HPDE6-E6E7 (cell line): Measurements from ENCODE around the gene ZWILCH.
"Not testable (repeated sequence)": the region's sequence is repeated elsewhere in the genome, so short reads cannot be mapped to it uniquely, and the experiment has no call there.

Experiments used
- DNase-seq: peaks from one replicate; pipeline ENCODE4 v3.0.0; 2011; ENCODE audit warnings: missing footprints; ENCODE audit errors: extremely low spot score

Gene ZWILCH

DNA sequence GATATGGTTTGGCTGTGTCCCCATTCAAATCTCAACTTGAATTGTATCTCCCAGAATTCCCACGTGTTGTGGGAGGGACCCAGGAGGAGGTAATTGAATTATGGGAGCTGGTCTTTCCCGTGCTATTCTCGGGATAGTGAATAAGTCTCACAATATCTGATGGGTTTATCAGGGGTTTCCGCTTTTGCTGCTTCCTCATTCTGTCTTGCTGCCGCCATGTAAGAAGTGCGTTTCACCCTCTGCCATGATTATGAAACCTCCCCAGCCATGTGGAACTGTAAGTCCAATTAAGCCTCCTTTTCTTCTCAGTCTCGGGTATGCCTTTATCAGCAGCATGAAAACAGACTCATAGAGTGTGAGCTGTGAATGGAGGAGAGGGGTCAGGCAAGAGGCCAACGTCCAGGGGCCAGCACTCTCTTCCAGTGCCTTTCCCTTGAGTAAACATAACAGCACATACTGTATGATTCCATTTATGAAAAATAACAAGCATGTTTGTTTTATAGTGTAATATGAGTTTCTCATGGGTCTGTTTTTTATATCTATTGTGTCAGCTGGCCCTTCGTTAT is 76.9 kb downstream of the ZWILCH start:
- DNase-seq: no peak

DNA sequence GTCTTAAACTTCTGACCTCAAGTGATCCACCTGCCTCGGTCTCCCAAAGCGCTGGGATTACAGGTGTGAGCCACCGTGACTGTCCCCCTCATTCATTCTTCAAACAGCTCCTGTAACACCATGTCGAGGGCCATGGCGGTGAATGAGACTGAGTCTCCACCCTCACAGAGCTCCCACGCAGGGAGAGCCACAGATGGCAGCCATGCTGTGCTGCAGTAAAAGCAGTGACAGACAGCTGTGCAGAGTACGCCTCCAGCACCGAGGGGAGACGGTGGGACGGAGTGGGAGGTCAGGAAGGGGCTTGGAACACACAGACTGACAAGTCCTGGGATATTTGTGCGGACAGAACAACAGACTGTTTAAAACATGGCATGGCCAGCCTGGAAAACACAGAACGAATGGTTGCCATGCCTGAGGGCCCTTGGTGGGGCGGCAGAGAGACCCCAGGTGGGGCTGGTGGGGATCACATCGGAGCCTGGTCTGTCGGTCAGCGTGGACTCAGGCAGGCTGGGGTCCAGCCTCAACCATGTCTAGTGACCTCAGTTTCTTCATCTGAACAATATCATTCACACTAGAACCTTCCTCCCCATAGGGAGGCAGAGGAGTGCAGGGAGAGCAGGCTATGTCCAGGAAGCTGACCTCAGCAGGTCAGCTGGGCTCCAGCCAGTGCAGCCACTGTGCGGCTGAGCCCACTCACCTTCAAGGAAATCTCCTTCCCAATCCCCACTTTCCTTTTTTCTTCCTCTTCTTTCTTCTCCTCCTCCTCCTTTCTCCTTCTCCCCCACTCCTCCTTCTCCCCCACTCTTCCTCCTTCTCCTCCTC is 81.2 kb downstream of the ZWILCH start:
- DNase-seq: no peak

DNA sequence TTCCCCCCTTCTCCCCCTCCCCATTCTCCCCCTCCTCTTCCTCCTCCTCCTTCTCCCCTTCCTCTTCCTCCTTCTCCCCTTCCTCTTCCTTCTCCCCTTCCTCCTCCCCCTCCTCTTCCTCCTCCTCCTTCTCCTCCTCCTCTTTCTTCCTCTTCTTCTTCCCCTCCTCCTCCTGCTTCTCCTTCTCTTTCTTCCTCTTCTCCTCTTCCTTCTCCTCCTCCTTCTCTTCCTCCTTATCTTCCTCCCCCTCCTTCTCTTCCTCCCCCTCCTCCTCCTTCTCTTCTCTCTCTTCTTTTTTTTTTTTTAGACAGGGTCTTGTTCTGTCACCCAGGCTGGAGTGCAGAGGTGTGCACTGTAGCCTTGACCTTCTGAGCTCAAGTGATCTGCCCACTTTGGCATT is 81.9 kb downstream of the ZWILCH start:
- DNase-seq: no peak

DNA sequence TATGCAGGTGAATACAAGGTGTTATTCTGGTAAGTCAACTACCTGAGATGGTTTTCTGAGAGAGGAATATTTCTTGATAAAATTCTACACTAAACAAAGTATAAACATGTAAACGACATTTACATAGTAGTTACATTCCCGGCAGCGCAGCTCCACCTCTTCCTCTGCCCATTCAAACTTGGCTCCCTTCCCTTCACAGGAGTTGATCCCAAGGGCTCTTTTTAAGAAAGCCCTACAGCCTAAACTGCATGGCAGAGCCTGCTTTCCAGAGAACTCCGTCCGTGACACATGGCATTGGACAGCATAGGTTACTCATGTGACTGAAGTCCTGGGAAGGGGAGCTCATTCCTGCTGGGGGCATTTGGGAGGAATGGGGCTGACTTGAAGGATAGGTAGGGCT is 82.6 kb downstream of the ZWILCH start:
- DNase-seq: no peak

DNA sequence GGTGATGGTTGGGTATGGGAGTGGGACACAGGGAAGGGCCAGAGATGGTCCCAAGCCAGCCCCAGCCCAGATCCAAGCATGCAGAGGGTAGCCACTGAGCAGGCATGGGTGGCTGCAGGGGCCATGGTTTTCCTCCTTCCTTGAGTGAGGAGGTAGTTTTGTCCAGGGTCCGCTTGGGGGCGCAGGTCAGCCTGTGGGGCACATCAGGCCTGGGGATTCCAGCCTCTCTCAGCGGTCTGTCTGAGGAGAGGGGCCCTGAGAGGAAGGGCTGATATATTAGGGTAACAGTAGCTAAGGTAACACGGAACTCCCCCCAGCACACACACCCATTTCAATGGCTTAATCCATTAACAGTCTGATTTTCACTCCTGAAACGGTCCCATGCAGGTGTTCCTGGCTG is 83.4 kb downstream of the ZWILCH start:
- DNase-seq: no peak

DNA sequence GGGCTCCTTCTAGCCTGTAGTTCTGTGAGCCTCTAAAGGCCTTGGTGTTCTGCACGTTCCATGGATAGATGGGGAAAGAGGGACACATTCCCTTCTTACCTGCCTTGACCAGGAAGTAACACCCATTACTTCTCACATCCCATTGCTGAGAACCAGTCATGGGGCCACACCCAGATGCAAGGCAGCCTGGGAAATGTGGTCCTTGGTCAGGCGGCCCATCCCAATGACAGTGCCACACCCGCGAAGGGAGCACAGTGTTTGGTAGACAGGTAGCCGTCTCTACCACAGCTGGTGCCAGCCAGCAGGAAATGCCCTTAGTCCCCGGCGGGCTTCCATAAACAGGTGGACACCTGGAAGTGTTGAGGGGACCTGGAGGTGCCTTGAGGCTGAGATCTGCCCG is 83.8 kb downstream of the ZWILCH start:
- DNase-seq: no peak

DNA sequence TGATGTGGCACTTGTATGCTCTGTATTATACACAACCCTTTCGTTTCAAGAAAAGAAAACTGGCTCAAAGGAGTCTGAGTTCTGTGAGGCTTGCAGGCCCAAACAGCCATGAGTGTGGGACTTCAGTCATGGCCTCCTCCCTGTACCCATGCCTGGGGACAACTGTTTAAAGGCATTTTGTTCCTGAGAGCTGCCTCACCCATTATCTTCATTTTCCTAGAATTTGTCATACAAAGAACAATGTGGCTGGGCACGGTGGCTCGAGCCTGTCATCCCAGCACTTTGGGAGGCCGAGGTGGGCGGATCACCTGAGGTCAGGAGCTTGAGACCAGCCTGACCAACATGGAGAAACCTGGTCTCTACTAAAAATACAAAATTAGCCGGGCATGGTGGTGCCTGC is 84.3 kb downstream of the ZWILCH start:
- DNase-seq: not testable (repeated sequence)

DNA sequence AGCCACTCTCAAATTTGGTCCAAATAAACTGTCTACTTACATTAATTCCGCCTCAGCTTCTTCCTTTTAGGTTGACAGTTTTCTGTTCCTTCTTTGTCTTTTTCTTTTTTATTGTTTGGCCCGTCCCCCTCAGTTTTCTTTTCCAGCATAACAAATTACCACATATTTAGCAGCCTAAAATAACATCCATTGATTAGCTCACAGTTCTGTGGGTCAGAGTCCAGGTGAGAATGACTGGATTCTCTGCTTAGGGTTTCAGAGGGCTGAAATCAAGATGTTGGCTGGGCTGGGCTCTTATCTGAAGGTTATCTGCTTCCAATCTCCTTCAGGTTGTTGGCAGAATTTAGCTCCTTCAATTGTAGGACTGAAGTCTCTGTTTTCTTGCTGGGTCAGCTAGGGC is 85.3 kb downstream of the ZWILCH start:
- no peak for DNase-seq

DNA sequence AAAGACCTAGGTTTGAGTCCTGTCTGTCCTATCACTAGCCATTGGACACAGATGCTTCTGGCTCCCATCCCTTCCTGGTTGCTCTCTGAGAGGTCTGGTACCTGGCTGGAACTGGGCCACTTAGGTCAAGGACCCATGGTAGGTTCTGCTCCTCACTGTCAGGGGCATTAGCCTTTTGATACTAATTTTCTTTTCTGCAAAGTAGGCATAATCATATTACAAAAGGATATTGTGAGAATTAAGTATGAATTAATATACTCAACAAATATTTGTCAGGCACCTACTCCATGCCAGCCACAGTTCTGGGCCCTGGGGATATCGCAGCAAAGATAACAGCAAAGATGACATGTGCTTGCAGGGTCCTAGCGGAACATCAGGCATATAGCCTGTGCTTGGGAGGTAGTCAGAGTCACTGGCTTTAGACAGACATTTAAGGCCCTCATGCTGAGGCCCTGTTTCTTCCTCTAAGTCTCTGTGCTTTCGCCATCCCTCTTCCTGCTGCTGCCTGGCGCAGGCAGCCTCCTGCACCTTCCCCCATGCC is 86.3 kb downstream of the ZWILCH start:
- no peak for DNase-seq

DNA sequence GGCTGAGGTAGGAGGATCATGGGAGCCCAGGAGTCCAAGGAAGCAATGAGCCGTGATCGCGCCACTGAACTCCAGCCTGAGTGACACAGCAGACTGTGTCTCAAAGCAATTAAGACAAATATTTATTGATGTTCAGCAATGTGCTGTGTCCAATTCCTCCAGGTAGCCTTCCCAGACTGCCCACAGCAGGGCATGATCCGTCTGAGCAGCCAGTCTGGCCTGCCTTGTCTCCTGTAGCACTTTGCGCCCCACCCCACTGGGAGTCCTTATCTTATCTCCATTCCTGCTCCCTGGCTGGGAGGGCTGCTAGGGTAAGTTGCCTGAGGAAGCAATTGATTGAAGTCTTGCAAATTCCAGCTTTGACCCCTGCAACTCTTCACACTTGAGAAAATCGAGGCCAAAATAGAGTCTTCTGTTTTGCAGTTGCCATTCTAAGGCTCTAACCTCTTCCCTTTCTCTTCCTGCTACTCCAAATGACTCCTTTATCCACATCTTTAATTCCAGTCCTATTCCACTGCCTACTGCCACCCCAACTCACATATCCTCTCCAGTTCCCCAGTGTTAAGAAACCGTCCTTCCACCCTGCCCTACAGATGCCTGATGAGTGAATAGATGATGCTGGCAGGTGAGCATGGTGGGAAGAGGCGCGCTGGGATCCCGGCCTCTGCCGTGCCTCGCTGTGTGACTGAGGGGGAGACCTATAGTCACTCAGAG is 87.5 kb downstream of the ZWILCH start:
- no peak for DNase-seq

DNA sequence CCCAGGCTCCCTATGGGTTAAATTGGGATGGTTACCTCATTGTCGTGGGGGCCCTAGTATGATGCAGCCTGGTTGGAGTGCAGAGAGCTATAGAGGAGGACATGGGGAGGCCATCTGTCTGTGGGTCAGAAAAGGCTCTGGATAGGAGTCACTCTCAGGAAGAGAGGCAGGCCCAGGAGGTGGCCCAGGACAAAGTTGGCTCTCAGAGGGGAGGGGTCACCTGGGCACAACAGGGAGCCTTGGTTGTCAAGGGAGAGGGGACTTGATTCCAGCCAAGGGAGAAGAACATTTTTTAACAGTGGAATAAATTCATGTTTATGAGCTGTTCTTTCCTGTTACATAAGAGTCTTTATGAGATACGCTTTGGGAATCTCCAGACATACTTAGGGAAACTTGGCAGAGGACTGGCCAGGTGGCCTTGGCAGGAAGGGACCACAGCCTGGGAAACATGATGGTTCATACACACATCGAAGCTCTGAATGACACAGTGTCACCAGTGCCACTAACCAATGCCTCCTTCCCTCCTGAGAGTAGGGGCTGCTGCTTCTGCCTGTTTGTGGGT is 88.2 kb downstream of the ZWILCH start:
- DNase-seq: no peak

DNA sequence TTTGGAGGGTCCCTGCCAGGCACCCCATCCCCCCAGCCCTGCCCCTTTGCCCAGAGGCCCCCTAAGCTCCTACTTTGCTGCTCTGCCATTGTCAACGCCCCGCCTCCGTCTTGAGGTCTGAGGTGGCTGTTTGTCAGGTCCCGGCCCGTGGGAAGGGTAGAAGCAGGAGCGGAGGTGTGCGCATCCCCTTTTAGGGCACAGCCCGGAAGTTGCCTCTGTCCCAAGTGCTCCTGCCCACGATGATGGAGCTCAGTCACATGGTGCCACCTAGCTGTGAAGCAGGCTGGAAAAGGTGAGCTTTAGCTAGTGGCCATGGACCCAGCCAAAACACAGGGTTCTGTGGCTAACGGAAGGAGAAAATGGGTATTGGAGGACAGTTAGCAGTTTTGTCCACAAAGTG is 89.2 kb downstream of the ZWILCH start:
- no peak for DNase-seq

DNA sequence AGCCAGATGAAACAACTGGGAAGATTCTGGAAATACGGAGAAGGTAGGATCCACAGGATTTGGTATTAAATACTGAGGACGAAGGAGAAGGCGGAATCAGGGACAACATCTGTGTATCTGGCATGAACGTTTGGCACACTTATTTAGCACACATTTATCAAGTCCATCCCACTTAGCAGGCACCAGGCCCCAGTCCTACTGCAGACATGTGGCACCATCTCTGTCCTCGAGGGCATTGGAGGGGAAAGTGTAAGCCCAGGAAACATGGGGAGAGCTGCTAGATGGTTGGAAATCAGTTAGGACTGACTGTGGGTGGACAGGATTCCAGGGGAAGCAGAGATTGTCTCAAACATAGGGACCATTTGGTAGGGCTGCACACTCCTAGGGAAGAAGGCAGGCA is 89.7 kb downstream of the ZWILCH start:
- no peak for DNase-seq

DNA sequence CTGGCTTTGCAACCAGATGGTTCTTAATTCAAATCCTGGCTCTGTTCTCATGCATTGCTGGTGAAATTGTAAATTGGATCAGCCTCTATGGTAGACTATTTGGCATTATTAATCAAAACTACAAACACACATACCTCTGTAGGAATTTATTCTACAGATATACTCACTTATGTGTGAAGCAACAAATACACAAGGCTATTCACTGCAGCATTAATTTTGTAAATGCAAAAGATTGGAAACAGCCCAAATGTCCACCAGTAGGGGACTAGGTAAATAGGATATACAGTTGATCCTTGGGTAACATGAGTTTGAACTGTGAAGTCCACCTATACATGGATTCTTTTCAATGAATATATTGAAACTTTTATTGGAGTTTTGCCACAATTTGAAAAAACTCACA is 90.2 kb downstream of the ZWILCH start:
- DNase-seq: no peak

DNA sequence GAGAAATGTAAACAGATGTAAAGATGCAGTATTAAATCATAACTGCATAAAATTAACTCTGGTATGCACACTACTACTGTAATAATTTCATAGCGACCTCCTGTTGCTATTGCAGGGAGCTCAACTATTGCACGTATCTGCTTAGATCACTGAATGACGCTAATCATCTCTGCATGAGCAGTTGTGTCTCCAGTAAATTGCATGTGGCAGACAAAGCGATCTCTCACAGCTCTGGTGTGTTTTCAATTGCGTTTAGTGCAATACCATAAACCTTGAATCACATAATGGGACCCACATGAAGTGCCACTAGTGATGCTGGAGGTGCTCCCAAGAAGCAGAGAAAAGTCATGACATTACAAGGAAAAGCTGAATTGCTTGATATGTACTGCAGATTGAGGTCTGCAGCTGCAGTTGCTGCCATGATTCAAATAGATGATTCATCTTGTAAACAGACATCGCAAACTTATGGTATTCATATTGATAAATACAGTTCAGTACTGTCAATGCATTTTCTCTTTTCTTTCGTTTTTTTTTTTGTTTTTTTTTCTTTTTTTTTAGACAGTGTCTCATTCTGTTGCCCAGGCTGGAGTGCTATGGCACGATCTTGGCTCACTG is 90.9 kb downstream of the ZWILCH start:
- no peak for DNase-seq

DNA sequence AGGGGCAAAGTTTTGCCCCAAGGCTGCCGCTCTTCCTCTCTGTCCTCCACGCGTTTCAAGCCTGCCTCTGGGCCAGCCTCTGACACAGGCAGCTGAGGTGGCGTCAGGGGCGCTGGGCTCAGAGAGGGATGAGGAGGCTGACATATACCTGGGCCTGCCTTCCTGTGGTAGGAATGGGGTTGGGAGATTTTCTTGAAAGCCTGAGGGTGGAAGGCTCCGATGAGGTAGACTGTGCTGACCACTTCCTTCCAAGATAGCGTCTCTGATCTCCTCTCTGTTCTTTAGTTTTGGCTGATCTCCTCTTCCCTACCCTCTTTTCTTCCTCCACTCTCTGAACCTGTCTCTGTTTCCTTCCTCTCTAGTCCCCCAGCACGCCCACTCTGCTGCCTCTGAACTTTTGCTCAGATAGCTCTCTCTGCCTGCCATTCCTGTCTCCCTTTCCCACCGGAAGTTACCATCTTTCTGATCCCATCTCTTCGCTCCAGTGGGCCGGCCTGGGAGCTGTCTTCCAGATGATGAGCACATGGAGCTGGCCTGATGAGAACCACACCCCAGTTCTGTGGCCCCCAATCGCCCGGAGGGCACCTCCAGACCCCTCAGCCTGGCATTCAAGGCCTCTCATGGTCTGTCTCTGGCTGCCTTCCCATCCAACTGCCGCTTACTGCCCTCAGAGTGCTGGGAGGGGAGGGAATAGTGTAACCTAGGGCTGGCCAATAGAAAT is 93.1 kb downstream of the ZWILCH start:
- no peak for DNase-seq
